ENCODE measurements around the gene WWC1.
A peak's percentile ranks its signal among the peaks of the same experiment; 100 is the strongest.

WWC1 gene

GRCh38 chr5:168423971-168424370, 132.5 kb downstream of the WWC1 start:
- TF ChIP-seq CTCF (conservative IDR thresholded peaks at IDR 0.05; ENCODE audit: low read depth, low read length) = no peak

GRCh38 chr5:168424594-168425323, 133.3 kb downstream of the WWC1 start:
- TF ChIP-seq CTCF (conservative IDR thresholded peaks at IDR 0.05; ENCODE audit: low read depth, low read length) = no peak
- peak; percentile 42 for DNase-seq (ENCODE audit: low read depth)
- no peak overlapping the region for H3K4me3 ChIP-seq (ENCODE audit: low read depth, low read length)

More at GRCh38 chr5:168423971-168424370, 132.5 kb downstream of the WWC1 start:
- no peak for DNase-seq (ENCODE audit: low read depth)
- no peak overlapping the region for H3K4me3 ChIP-seq (ENCODE audit: low read depth, low read length)

- no peak for TF ChIP-seq CTCF (conservative IDR thresholded peaks at IDR 0.05; ENCODE audit: low read depth, low read length)
- H3K4me3 ChIP-seq (ENCODE audit: low read depth, low read length) = no peak overlapping the region
- DNase-seq (ENCODE audit: low read depth) = no peak
Measured at GRCh38 chr5:168426007-168426863, 134.8 kb downstream of the WWC1 start.

GRCh38 chr5:168426864-168427172, 135.4 kb downstream of the WWC1 start:
- no peak for TF ChIP-seq CTCF (conservative IDR thresholded peaks at IDR 0.05; ENCODE audit: low read depth, low read length)
- no peak overlapping the region for H3K4me3 ChIP-seq (ENCODE audit: low read depth, low read length)
- DNase-seq (ENCODE audit: low read depth) = no peak

- no peak for TF ChIP-seq CTCF (conservative IDR thresholded peaks at IDR 0.05; ENCODE audit: low read depth, low read length)
- no peak overlapping the region for H3K4me3 ChIP-seq (ENCODE audit: low read depth, low read length)
- DNase-seq (ENCODE audit: low read depth) = no peak
Measured at GRCh38 chr5:168427224-168427623, 135.8 kb downstream of the WWC1 start.

GRCh38 chr5:168428552-168428951, 137.1 kb downstream of the WWC1 start:
- no peak for DNase-seq (ENCODE audit: low read depth)
- H3K4me3 ChIP-seq (ENCODE audit: low read depth, low read length) = no peak overlapping the region
- TF ChIP-seq CTCF (conservative IDR thresholded peaks at IDR 0.05; ENCODE audit: low read depth, low read length) = no peak
